Cardiac fibroblast (primary cell): ENCODE data around the gene RFX7.

Experiments used
- DNase-seq, 2 donors: peaks; one replicate each; pipeline versions ENCODE4 v3.0.0 to v3.0.0-alpha.2; 2010; ENCODE audit warnings: low read depth in 2 of 2
- H3K4me3 ChIP-seq, 2 donors: replicated peaks in 1 of 2; 1 replicate in 1 of 2; 2 replicates in 1 of 2; pipeline ENCODE4 v1.5.1; 2011; ENCODE audit warnings: low read depth in 2 of 2, low read length in 2 of 2, mild to moderate bottlenecking in 2 of 2, moderate library complexity in 1 of 2
- TF ChIP-seq, protein P1 (sequence below): IDR thresholded peaks from one replicate; pipeline ENCODE4 v1.5.1; 2011; ENCODE audit warnings: low read depth, mild to moderate bottlenecking, low read length, inconsistent platforms

RFX7 gene

DNA sequence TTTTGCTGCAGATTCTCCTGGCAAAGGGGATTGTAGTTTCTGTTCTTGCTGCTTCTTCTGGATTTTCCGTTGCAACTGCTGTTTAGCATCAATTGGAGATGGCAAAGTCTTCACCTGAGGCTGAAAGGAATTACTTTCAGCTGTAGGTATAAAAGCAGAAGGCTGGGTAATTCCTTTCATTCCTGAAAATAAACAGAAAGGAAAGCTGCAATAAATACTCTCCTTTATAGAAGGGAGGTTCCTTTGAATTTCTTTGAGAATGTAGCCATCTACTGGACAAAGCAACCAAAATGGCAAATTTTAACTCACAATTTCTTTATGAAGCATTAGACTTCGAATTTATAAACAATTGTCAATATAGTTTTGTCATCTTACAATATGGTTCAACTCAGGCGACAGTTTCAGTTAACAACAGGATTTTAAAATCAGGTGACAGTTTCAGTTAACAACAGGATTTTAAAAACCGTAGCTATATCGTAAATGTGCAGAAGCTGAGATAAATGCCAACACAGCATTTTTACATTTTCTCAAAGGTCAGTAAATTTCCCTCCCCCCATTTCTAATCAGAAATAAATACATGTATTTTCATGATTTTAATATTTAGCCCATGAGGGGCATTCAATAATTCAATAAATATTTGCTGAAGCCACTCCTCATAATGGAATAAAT is 145.3 kb downstream of the RFX7 start:
- TF ChIP-seq, protein P1, sequence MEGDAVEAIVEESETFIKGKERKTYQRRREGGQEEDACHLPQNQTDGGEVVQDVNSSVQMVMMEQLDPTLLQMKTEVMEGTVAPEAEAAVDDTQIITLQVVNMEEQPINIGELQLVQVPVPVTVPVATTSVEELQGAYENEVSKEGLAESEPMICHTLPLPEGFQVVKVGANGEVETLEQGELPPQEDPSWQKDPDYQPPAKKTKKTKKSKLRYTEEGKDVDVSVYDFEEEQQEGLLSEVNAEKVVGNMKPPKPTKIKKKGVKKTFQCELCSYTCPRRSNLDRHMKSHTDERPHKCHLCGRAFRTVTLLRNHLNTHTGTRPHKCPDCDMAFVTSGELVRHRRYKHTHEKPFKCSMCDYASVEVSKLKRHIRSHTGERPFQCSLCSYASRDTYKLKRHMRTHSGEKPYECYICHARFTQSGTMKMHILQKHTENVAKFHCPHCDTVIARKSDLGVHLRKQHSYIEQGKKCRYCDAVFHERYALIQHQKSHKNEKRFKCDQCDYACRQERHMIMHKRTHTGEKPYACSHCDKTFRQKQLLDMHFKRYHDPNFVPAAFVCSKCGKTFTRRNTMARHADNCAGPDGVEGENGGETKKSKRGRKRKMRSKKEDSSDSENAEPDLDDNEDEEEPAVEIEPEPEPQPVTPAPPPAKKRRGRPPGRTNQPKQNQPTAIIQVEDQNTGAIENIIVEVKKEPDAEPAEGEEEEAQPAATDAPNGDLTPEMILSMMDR = no peak
- DNase-seq = peak in 1 of 2 donors; percentile 1
- H3K4me3 ChIP-seq = no peak overlapping the region

DNA sequence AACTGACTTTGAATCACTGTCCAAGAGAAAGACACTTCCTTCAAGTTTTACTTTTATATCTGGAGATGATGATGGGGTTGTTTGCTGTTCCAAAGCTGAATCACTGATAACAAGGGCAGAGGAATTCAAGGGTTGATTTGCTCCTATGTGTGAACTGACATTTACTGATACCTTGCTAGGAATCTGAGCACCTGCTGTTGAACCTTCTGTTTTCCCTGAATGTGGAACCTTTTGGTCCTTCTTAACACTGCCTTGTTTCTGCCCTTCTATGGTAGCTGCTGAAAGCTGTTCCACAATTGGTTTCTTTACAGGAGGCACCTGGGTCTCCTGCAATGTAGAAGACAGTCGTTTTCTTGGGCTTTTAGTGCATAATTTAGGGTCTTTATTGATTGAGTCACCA is 148.3 kb downstream of the RFX7 start:
- TF ChIP-seq, protein P1 = no peak
- DNase-seq = no peak
- no peak overlapping the region for H3K4me3 ChIP-seq

DNA sequence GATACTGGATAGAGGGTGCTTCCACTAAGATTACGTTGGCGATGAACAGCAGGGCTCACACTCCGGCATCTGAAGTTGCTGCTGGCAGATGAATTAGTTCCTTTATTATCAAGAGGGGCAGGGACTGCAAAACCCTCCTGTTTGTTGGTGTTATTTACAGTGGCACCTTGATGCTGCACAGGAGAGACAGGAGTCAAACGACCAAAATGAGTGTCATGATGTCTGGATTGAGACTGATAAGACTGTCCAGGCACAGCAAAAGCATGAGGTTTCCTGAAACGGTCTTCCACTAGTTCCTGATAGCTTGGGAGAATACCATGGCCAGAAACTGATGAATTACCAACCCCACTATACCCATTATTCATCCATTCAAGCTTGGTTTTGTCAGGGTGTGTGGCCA is 149.5 kb downstream of the RFX7 start:
- TF ChIP-seq, protein P1 = no peak
- no peak for DNase-seq
- no peak overlapping the region for H3K4me3 ChIP-seq

DNA sequence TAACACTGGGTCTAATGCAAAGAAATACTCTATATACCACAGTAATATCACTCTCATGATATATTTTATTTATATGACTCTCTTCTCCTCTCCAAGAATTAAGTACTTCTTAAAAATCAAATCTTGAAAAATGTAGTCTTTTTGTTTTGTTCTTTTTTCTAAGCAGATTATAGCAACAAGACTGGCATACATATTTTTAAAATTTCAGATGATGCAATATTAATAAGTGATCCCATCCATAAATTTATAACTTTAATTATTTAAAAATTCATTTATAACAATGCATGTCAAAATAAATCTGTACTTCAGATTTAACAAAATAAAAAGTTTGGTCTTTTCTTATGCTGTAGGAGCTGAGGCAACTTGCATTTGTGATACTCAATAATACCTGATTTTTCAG is 155.3 kb downstream of the RFX7 start:
- TF ChIP-seq, protein P1 = no peak
- no peak for DNase-seq
- no peak overlapping the region for H3K4me3 ChIP-seq

DNA sequence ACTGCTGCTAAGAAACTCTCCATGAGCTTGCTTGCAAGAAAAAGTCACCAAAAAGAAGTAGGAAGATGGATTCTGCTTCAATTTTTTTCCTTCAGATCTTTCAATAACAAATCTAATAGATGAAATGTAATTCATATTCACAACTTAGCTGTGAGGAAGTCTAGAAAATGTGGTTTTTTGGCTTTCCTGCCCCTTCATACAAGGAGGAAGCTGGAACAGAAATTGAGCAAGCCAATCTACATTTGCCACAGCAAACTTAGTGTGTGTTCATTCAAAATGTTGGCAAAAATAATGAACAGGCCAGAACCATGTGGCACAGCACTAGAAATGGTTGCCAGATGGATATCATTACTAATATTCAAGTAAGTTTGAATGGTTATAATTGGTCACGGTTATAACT is 157.1 kb downstream of the RFX7 start:
- TF ChIP-seq, protein P1 = no peak
- DNase-seq = no peak
- H3K4me3 ChIP-seq = no peak overlapping the region

DNA sequence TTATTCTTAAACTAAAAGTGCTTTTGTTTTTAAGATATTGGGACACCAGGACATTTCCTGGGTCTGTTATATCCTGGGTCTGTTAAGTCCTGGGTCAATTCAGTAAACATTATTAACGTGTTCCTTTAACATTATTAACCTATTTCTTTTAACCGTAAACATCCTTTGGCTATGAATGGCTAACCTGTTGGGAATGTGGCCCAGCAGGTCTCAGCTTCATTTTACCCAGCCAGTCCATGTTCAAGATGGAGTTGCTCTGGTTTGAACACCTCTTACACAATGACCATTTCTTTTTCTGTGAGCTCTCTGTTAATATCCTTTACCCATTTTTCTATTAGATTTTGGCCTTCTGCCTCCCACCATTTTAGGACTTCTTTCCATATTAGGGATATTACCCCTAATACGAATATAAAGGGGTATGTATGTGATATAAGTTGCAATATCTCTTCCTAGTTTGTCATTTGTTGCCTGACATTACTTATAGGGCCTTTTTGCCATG is 161.4 kb downstream of the RFX7 start:
- DNase-seq = no peak
- TF ChIP-seq, protein P1 = no peak
- no peak overlapping the region for H3K4me3 ChIP-seq

DNA sequence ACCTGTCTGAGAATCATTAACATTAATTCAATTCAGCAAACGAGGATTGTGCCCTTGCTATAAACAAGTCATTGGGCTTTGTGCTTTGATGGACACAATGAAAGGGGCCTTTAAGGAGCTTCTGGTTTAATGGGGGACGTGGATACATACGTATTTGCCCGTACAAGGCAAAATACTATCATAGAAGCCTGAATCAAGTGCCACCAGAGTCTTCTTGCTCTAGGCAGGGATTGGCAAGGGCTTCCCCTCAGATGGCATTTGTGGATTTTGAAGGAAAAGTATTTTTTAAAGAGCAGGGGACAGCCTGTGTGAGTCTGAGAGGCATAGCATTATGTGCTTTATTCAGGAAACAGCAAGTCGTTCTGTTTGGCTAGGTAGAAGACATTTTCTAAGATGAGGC is 166.6 kb downstream of the RFX7 start:
- no peak overlapping the region for H3K4me3 ChIP-seq
- no peak for DNase-seq
- TF ChIP-seq, protein P1 = no peak
